HG02642 (cell line): ENCODE measurements around the gene SUFU.

Source experiments
- ATAC-seq: cut with Tn5 transposase; IDR thresholded peaks from one replicate; pipeline ENCODE4 v1.9.1; 2021; ENCODE audit warnings: mild to moderate bottlenecking; ENCODE audit not compliant: unreplicated experiment, poor library complexity

The SUFU gene

DNA sequence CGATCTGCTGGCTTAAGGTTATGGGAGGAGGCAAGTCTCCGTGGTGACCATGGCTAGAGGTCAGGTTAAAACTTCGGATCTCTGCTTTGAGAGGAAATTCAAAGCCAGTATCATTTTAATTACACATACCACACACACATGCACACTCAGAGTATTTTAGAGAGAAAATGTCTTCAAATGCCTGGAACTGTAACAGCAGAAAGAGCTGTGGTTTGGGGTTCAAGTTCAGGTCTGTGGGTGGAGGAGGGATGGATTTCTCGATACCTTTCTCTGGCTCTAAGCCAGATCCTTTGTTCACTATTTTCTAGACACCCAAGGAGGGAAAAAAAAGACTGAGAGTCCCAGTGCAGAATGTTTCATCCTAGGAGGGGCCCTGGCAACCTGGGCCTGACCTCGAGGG is 177.9 kb downstream of the SUFU start:
- no peak for ATAC-seq

GRCh38 chr10:102682416-102682815 is 178.6 kb downstream of the SUFU start:
- no peak for ATAC-seq

GRCh38 chr10:102682981-102683380 is 179.2 kb downstream of the SUFU start:
- no peak for ATAC-seq
